Activated T-cell treated with anti-CD3 and anti-CD28 coated beads, Interleukin-2, amount 50 U/mL, for 4 hours (primary cell): ENCODE results near the gene ADAR. TPM values are rescaled to one million over a fixed set of nuclear protein-coding genes. Genes with fewer than 3 reads are reported as not detected.

ENCODE experiments used
- ATAC-seq, 2 donors: fragments of 200-7000 bp; cut with Tn5 transposase; one replicate each; pipeline ENCODE4 v1.10.0; 2021
- DNase-seq: peaks from one replicate; pipeline ENCODE4 v3.0.0-alpha.2; 2020
- H3K27me3 Mint-ChIP-seq: one replicate; pipeline ENCODE4 v1.8.0; 2021; ENCODE audit warnings: low read depth, mixed read lengths
- H3K36me3 Mint-ChIP-seq: one replicate; pipeline ENCODE4 v1.8.0; 2022; ENCODE audit warnings: mixed read lengths; ENCODE audit not compliant: insufficient read depth
- H3K4me1 Mint-ChIP-seq: one replicate; pipeline ENCODE4 v1.8.0; 2021; ENCODE audit warnings: low read depth, mixed read lengths
- H3K4me3 Mint-ChIP-seq: one replicate; pipeline ENCODE4 v1.8.0; 2021; ENCODE audit warnings: mild to moderate bottlenecking, moderate library complexity, mixed read lengths
- H3K9me3 Mint-ChIP-seq: one replicate; pipeline ENCODE4 v1.8.0; 2021; ENCODE audit warnings: mixed read lengths
- total RNA-seq, 3 donors: library from RNA; stranded (reverse); gene quantifications; one replicate each; pipeline ENCODE4 v1.2.1, GENCODE V29; 2021

Gene ADAR
- total RNA-seq, 3 donors from 2014 or later: 218 to 245 (median 245) TPM

DNA sequence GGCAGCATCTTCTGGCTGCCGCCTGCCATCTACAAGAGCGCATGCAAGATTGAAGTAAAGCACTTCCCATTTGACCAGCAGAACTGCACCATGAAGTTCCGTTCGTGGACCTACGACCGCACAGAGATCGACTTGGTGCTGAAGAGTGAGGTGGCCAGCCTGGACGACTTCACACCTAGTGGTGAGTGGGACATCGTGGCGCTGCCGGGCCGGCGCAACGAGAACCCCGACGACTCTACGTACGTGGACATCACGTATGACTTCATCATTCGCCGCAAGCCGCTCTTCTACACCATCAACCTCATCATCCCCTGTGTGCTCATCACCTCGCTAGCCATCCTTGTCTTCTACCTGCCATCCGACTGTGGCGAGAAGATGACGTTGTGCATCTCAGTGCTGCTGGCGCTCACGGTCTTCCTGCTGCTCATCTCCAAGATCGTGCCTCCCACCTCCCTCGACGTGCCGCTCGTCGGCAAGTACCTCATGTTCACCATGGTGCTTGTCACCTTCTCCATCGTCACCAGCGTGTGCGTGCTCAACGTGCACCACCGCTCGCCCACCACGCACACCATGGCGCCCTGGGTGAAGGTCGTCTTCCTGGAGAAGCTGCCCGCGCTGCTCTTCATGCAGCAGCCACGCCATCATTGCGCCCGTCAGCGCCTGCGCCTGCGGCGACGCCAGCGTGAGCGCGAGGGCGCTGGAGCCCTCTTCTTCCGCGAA is 36.6 kb downstream of the ADAR start:
- H3K9me3 Mint-ChIP-seq: no peaks in the 10 kb centered on the region
- H3K27me3 Mint-ChIP-seq: peaks cover 31% of the 10 kb centered on the region
- H3K4me1 Mint-ChIP-seq: peaks cover 5% of the 10 kb centered on the region
- no peak overlapping the region for H3K4me3 Mint-ChIP-seq
- no peak for ATAC-seq
- no peaks in the 10 kb centered on the region for H3K36me3 Mint-ChIP-seq
- DNase-seq: no peak

DNA sequence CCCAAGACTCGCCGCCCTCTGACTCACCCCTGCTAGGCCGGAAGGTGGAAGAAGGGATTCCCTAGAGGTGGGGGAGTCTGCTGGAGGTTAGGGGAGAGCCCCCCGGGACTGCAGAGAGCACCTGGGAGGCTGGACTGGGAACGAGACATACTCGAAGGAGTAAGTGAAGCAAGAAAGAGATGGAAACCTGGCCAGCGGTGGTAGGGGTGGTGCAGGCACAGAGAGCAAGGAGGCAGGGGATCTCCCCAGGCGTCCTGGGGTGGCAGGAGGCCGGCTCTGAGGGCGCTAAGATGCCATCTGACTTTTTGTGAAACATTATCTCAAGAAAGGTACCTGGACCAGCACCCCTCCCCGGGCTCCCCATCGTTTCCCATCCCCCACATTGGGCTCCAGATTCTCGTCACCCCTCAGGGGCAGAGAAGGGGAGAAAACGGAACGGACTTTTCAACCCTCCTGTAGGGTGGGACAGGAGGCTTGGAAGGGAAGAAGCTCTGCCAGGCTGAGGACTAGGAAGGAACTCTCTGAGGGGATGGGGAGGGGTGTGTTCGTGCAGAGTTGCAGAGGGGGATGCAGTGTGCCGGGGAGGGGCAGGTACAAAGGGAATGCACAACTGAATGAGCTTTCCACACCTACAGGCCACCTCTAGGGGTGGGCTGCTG is 39.7 kb downstream of the ADAR start:
- no peaks in the 10 kb centered on the region for H3K9me3 Mint-ChIP-seq
- H3K36me3 Mint-ChIP-seq: no peaks in the 10 kb centered on the region
- H3K27me3 Mint-ChIP-seq: peaks cover 40% of the 10 kb centered on the region
- H3K4me3 Mint-ChIP-seq: no peak overlapping the region
- DNase-seq (no peak), ATAC-seq (peak in 1 of 2 donors; percentile 6)
- peaks cover 5% of the 10 kb centered on the region for H3K4me1 Mint-ChIP-seq

DNA sequence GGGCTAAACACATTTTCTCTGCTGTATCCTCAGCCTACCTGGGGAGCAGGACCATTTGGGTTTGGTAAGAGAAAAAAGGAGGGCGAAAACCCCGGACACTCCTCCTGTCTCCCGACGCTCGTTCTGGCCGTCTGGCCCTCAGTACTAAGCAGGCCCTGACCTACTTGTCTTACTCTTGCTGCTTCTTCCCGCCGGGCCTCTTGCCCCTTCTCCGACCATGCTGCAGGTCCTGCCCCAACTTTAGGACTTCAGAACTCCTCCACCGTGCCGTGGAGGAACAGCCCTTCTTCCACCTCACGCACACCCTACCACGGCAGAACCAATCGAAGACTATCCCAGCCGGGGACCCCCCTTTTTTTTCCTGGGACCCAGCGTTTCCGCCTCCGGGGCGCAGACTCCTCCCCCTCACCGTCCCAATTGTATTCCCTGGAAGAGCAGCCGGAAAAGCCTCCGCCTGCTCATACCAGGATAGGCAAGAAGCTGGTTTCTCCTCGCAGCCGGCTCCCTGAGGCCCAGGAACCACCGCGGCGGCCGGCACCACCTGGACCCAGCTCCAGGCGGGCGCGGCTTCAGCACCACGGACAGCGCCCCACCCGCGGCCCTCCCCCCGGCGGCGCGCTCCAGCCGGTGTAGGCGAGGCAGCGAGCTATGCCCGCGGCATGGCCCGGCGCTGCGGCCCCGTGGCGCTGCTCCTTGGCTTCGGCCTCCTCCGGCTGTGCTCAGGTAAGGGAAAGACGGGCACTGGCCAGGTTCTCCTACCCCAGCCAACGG is 40.4 kb downstream of the ADAR start, which contains the start of gene CHRNB2:
Gene CHRNB2, plus strand, starts transcription at position 393 of the 771 bp plus-strand sequence. Its CDS starts 267 bp downstream, at position 660.
- ATAC-seq (peak; percentile 97), DNase-seq (peak; percentile 56)
- Mint-ChIP-seq H3K4me1 (peaks cover 5% of the 10 kb centered on the region), H3K9me3 (no peaks in the 10 kb centered on the region), H3K27me3 (peaks cover 40% of the 10 kb centered on the region), H3K4me3 (no peak within 1 kb of the TSS), H3K36me3 (no peaks in the 10 kb centered on the region)

DNA sequence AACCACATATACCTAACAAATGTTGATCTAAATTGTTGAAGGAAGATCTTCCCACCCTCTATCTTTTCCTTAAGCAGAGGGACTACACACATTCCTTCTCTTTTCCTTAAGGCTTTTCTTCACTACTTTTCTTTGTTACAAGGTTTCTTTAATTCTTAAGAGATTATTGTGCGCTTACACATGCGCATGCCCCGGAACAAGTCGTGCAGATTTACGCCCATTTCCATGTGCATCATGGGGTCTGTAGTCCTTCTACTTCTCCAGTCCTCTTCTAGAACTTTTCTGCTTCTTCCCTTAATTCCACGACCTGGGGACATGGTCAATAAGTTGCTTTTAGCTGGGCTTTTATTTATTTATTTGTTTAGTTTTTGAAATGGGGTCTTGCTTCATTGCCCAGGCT is 42.1 kb downstream of the ADAR start:
- Mint-ChIP-seq H3K36me3 (no peaks in the 10 kb centered on the region), H3K4me3 (no peak overlapping the region), H3K9me3 (no peaks in the 10 kb centered on the region), H3K4me1 (peaks cover 5% of the 10 kb centered on the region), H3K27me3 (peaks cover 36% of the 10 kb centered on the region)
- ATAC-seq: no peak
- no peak for DNase-seq

DNA sequence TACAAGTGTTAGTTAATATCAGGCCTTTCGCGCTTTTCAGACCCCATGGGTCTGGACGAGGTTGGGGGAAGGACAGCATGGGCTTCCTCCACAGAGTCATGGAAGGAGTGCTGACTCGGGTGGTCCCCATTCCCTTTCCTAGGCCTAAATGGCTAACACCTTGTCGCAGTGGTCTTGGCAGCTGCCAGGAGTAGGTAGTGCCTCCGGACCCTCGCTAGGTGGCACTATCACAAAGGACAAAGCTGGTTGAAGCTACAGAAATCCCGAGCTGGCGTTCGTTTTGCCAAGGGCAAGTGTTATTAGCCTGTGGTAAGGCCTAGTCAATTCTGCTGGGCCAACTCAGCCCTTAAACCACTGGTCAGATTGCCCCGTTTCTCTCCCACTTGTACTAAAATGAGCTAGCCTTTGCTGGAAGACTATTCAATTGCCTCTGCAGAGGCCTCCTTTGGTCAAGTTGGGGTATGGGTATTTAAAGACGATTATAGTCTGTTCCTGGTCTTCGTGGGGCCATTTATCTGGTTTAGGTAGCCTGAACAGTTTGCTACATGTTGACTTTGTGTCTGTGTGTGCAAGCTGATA is 48.4 kb downstream of the ADAR start:
- peak; percentile 50 to 54 for ATAC-seq
- H3K4me3 Mint-ChIP-seq: peak overlapping the region; percentile 88

DNA sequence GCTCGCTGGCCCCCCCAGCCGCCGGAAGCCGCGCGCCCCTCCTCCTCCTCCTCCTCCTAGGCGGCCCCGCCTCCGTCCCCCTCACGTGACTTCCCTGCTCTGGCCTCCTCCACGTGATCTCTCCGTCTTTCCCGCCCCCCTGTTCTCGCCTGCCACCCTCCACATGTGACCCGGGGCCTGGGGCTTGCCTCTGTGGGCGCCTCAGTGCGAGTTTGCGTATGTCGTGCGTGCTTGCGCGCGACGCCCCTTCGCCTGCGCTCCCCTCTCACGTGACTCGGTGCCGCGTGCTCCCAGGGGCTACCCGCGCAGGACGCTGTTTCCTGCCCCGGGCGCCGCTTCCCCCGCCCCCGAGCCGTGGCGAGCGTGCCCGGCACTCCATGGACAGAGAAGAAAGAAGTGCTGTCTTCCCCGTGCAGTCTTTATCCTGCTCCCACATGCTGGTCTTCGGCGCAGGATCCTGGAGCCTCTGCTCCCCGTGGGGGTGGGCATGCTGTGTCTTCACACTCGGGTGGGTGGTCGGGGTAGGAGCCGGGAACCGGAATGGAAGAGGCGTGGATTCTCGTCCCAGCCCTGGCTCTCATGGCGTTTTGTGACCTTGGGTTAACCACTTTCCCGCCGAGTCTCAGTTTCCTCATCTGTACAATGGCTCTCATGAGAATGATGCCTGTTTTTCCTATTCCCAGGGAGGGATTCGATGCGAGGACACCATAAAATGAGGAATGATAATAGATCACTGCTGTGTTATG is 49.1 kb downstream of the ADAR start:
- H3K36me3 Mint-ChIP-seq: peaks cover 16% of the 10 kb centered on the region
- peak; percentile 94 to 95 for ATAC-seq
- DNase-seq: peak; percentile 99
- peaks cover 20% of the 10 kb centered on the region for H3K4me1 Mint-ChIP-seq
- H3K4me3 Mint-ChIP-seq: peak overlapping the region; percentile 88
- H3K27me3 Mint-ChIP-seq: no peaks in the 10 kb centered on the region
- no peaks in the 10 kb centered on the region for H3K9me3 Mint-ChIP-seq

More for the DNA sequence above, 48.4 kb downstream of the ADAR start:
- Mint-ChIP-seq H3K9me3 (no peaks in the 10 kb centered on the region), H3K27me3 (no peaks in the 10 kb centered on the region), H3K4me1 (peaks cover 20% of the 10 kb centered on the region), H3K36me3 (peaks cover 12% of the 10 kb centered on the region)
- peak; percentile 78 for DNase-seq

DNA sequence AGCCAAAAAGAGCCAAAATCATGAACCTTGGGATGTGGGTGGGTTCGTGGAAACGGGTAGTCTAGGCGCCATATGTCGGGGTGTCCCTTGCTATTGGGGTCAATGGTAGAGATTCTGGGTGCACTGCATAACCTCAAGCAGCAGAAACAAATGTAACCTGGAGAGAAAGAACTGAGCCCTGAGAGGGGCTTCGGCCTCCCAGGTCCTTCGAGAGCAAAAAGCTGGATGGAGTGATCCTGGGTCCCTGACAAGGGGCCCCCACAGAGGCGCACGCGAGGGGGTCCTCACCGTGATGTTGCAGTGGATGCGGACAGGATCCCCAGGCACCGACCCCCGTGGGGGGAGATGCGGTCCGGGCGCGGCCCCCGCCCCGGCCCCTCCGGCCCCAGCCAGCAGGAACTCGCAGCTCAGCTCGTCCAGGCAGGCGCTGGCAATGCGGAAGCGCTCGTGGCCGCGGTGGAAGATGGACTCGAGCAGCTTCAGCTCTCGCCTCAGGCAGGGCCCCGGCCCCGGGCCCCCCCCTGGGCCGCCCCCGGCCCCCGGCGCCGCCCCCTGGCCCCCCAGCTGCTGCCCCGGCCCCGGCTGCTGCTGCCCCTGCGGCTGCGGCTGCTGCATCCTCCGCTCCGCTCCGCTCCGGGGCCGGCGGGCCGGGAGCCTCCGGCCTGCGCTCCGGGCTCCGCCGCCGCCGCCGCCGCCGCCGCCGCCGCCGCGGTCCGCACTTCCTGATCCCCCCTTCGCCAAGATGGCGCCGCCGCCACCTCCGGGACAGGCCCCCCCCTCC is 49.9 kb downstream of the ADAR start, which contains the start of gene UBE2Q1:
Gene UBE2Q1, minus strand, starts transcription at position 724 of the 781 bp plus-strand sequence. Its CDS starts 109 bp downstream, at position 615.
- Mint-ChIP-seq H3K27me3 (no peaks in the 10 kb centered on the region), H3K36me3 (peaks cover 22% of the 10 kb centered on the region), H3K4me1 (peaks cover 20% of the 10 kb centered on the region), H3K9me3 (no peaks in the 10 kb centered on the region), H3K4me3 (peak within 1 kb of the TSS; percentile 90)
- DNase-seq (peak; percentile 21), ATAC-seq (peak; percentile 6 to 70)

DNA sequence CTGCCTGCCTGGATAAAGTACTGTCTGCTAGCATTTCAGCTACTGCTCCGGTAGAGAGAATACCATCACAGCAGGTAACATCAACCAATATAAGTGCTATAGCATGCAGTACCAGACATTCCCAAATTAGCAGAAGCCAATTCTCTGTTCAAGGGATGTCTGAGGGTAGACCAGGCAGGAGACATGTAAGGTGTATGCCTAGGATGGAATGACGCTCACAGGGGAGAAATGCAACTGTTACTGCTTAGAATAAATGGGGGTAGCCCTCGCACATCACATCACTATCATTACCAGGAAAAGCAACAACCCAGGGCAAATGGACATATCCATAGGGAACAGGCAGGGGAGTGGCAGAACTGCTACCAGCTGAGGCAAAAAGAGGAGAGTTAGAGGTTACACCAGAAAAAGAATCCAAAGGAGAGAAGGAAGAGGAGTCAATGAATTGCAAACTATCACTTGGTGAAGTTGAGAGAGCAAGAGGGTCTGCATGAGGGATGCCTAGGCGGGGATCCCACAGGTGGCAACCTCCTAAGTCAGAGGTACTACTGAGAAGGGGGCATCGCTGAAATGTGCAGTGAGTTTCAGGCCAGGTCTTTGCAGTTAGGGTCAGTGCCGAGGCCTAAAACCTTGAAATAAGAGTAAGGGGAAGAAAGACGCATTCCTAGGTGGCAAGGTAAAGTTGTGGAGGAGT is 50.6 kb downstream of the ADAR start:
- no peak for ATAC-seq
- Mint-ChIP-seq H3K27me3 (no peaks in the 10 kb centered on the region), H3K36me3 (peaks cover 27% of the 10 kb centered on the region), H3K4me1 (peaks cover 20% of the 10 kb centered on the region), H3K9me3 (no peaks in the 10 kb centered on the region), H3K4me3 (peak overlapping the region; percentile 90)
- no peak for DNase-seq

DNA sequence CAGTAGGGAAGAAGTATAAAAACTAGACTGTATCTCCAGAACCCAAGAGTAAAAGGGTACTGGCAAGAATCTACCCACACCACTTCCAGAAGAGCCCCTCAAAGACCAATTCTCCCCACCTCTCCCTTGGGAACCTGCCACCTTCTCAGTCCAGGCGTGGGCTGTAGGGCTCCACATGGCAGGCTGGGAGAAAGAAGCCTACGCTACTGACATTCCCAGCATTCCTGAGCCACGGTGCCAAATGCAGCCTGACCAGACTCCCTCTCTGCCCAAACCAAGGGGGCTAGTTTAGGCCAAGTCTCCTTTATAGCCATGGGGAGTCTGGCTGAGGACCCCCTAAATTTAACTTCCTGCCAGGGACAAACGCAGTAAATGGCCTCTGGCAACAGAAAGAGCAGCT is 51.6 kb downstream of the ADAR start:
- H3K4me3 Mint-ChIP-seq: peak overlapping the region; percentile 90
- ATAC-seq (no peak), DNase-seq (no peak)
- no peaks in the 10 kb centered on the region for H3K9me3 Mint-ChIP-seq
- H3K36me3 Mint-ChIP-seq: peaks cover 27% of the 10 kb centered on the region
- no peaks in the 10 kb centered on the region for H3K27me3 Mint-ChIP-seq
- H3K4me1 Mint-ChIP-seq: peaks cover 20% of the 10 kb centered on the region

DNA sequence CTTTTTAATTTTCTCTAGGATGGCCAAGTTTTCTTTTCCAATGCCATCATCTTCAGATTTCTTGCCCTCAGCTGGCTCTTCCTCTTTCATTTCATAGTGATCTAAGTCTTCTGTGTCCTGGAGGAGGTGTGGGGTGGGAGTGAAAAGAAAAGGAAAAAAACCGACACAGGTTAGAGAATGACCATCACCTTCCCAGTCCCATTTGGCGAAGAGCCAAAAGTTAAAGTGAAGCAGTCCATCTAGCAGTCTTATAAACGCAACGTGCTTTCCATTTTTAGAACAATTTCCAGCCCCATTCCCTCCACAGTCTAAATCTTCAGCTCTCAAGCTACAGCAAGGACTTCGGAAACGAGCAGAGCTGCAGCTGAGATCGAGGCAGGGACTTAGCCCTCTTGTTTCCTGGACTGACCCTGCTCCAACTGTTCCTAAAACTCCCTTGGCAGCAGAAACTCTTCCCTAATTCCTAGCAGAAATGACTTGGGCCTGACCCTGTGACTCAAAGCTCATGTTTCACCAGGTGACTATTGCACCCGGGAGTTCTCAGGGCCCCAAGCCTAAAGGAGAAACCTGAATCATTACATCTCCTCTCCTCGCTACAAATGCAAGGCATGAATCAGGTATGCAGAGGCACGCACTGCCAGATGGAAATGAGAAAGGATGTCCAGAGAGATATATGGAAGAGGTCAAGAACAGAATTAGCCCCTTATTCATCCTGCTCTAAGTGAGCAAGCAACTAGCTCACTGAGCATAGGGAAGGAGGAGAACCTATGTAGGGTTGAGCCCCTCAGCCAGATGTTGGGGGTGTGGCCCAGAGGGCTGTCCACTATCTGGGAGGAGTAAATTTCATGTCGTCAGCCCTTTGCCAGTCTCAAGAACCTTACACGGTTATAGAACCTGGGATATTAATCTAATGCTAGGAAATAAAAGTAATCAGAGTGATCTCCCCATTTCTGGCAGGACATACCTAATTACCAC is 54.6 kb downstream of the ADAR start:
- Mint-ChIP-seq H3K4me3 (no peak overlapping the region), H3K36me3 (peaks cover 48% of the 10 kb centered on the region), H3K4me1 (peaks cover 29% of the 10 kb centered on the region), H3K27me3 (no peaks in the 10 kb centered on the region), H3K9me3 (no peaks in the 10 kb centered on the region)
- DNase-seq (no peak), ATAC-seq (no peak)

DNA sequence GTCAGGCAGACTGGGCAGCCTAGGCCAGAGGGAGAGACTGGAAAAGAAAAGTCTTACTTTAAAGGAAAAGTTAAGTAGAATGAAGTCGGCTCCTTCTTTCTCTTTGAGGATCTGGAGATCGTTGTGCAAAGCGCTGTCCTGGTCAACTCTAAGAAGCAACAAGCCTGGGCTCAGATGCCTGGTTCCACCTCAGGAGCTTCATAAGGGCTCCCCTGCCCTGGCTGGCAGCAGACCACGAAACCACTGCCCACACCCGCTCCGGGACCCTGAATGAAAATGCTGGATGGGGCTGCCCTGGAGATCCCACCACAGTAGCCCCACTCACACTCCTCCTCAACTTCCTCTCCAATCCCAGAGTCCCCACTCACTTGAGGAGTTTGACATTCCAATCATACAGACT is 56.0 kb downstream of the ADAR start:
- DNase-seq (no peak), ATAC-seq (no peak)
- H3K9me3 Mint-ChIP-seq: no peaks in the 10 kb centered on the region
- no peak overlapping the region for H3K4me3 Mint-ChIP-seq
- H3K27me3 Mint-ChIP-seq: no peaks in the 10 kb centered on the region
- H3K36me3 Mint-ChIP-seq: peaks cover 48% of the 10 kb centered on the region
- peaks cover 21% of the 10 kb centered on the region for H3K4me1 Mint-ChIP-seq

DNA sequence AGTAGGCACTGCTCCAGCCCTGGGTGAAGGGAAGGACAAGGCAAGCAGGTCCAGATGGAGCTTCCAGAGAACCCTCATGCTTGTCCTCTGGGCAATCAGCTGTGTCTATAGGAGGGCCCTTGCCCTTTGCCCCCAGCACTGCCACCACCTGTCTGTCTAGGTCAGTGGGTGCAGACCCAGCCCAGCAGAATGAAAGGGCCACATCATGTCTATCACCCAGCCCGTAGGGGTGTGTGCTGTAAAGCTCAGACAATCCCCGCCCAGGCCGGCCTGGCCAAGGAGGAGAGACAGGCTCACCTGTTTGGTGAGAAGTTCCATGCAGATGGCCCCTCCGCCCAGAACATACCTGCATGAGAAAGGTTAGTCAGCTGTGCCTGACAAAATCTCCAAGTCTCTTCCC is 56.5 kb downstream of the ADAR start:
- Mint-ChIP-seq H3K4me1 (peaks cover 15% of the 10 kb centered on the region), H3K27me3 (no peaks in the 10 kb centered on the region), H3K9me3 (no peaks in the 10 kb centered on the region), H3K4me3 (no peak overlapping the region), H3K36me3 (peaks cover 48% of the 10 kb centered on the region)
- DNase-seq (no peak), ATAC-seq (no peak)
